GM23248 (cell line): ENCODE measurements around the gene ABCC1.

Source experiments
- EZH2 ChIP-seq: fragments of 200-600 bp; sonication (generic); IDR thresholded peaks from 2 replicates; pipeline ENCODE4 v1.6.1; 2018; ENCODE audit warnings: antibody characterized with exemption, mild to moderate bottlenecking; ENCODE audit not compliant: insufficient read depth, poor library complexity, severe bottlenecking
- EZH2phosphoT487 ChIP-seq: fragments of 200-600 bp; sonication (generic); IDR thresholded peaks from 2 replicates; pipeline ENCODE4 v1.6.1; 2018; ENCODE audit warnings: antibody characterized with exemption, moderate library complexity, mild to moderate bottlenecking, low read depth; ENCODE audit not compliant: insufficient read depth

DNA sequence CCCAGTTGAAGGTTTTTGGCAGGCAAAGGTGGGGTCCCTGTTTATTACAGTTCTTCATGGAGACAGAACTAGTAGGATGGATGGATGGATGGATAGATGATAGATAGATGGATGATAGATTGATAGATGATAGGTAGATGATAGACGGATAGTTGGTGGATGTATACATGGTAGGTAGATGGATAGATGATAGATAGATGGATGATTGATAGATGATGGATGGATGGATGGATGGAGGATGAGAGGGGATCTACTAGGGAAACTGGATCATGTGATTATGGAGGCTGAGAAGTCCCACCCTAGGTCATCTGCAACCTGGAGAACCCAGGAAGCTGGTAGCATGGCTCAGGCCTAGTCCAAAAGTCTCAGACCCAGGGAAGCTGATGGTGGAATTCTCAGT lies 88.6 kb downstream of the ABCC1 start:
- no peak for TF ChIP-seq EZH2
- TF ChIP-seq EZH2phosphoT487, result no peak
